ENCODE results near the gene GDPD5. TPM values are rescaled to one million over a fixed set of nuclear protein-coding genes. Genes with fewer than 3 reads are reported as not detected.

The GDPD5 gene
- polyA plus RNA-seq, 2 of the 4 experiments (the other 2 are of a cell fraction) = 3.9 to 5.9 TPM

DNA sequence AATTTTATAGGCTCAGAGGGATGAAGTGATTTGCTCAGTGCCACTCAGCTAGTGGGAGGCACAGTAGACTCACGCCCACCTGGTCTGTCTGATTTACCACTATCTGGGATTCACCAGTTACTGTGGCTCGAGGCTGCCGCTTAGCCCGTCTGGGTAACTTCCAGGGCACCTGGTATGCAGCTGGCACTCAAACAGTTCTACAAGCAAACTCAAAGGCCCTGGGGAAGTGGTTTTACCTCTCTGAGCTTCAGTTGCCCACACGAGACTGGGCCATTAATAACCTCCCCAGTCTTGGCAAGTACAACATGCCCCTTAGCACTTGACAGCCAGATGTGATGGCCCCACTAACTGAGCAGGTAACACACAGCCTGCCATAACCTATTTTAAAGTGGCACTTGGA is 2.6 kb downstream of the GDPD5 start:
- DNase-seq (ENCODE audit: low read depth in 1 of 2, low spot score in 1 of 2) (no peak), FAIRE-seq (no peak), ATAC-seq (no peak)
- POLR2A ChIA-PET = no interaction called here
- 83% methylated on average over 5 of the region's 5 CpGs for WGBS (ENCODE audit: missing lambda C conversion rate)
- TF ChIP-seq CEBPB (IDR thresholded peaks at IDR 0.05) = no peak
- TF ChIP-seq MYC (IDR thresholded peaks at IDR 0.05; ENCODE audit: borderline replicate concordance, low read length) = no peak
- TF ChIP-seq HEYL (CRISPR knock-in tag; IDR thresholded peaks at IDR 0.05) = no peak
- no peak for TF ChIP-seq RFX5 (IDR thresholded peaks at IDR 0.05)
- Histone ChIP-seq H3K27ac (no peak overlapping the region), H3K4me1 (peaks cover 16% of the 10 kb centered on the region), H3K4me2 (no peak overlapping the region), H3K4me3 (no peak overlapping the region), H3K9me3 (no peaks in the 10 kb centered on the region)
- CTCF ChIA-PET = interaction anchor here (0.9 to 17.4 kb wide), 13 partner anchors 8 to 134 kb away, joined by 3 to 432 read pairs (median 4); no protein-coding TSS in a partner anchor

DNA sequence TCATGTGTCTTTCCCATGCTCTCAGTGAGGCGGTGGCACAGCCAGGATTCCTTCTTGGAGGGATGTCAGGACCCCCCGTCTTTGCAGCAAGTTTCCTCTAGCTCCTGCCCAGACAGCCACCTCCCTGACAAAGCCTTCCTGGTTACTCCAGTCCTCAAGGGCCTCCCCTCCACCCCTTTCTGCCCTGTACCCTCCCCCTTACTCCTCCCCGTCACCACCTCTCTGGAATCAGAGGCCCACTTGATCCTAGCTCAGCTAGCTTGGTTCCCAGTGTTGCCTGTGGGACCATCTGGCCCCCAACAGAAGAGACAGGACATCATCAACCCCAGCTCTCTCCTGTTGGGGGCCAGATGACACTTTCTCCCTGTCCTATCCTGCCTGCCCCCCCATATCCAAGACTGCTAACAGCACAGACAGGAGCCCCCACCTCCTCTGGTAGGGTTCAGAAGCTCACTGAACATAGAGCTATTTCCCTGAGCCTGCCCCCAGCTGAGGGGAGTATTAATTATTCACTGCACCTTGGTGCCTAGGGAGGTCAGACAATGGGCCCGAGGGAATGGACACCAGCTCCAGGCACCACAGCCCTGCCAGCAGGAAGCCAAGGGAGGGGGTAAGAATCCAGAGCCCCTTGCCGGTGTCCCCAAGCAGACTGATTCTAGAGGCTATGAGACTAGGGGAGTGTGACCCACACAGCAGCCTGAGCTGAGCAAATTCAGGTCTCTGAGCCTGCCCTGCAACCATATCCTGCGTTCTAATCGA is 3.3 kb downstream of the GDPD5 start:
- ChIA-PET CTCF (interaction anchor here (0.5 to 17.4 kb wide), 15 partner anchors 9 to 1970 kb away, joined by 3 to 432 read pairs (median 4); no protein-coding TSS in a partner anchor), POLR2A (no interaction called here)
- no peak for FAIRE-seq

More for the DNA sequence above, 3.3 kb downstream of the GDPD5 start:
- no peak overlapping the region for H3K4me3 ChIP-seq
- H3K9me3 ChIP-seq = no peaks in the 10 kb centered on the region
- H3K4me1 ChIP-seq = peaks cover 16% of the 10 kb centered on the region
- DNase-seq (ENCODE audit: low read depth in 1 of 2, low spot score in 1 of 2) (no peak), ATAC-seq (no peak)
- no peak overlapping the region for H3K4me2 ChIP-seq
- H3K27ac ChIP-seq = no peak overlapping the region
- TF ChIP-seq POLR2AphosphoS2 (conservative IDR thresholded peaks at IDR 0.05; ENCODE audit: low read length) = no peak
- TF ChIP-seq ESRRA (IDR thresholded peaks at IDR 0.05; ENCODE audit: borderline replicate concordance, low read length) = no peak
- TF ChIP-seq MYC (IDR thresholded peaks at IDR 0.05; ENCODE audit: borderline replicate concordance, low read length) = no peak
- TF ChIP-seq KDM5A (IDR thresholded peaks at IDR 0.05) = no peak
- TF ChIP-seq POLR2A (IDR thresholded peaks at IDR 0.05; ENCODE audit: low read length) = no peak
- TF ChIP-seq ZSCAN20 (CRISPR knock-in tag; IDR thresholded peaks at IDR 0.05) = no peak
- no peak for TF ChIP-seq EHMT2 (IDR thresholded peaks at IDR 0.05; ENCODE audit: low read depth)
- TF ChIP-seq, protein P1, sequence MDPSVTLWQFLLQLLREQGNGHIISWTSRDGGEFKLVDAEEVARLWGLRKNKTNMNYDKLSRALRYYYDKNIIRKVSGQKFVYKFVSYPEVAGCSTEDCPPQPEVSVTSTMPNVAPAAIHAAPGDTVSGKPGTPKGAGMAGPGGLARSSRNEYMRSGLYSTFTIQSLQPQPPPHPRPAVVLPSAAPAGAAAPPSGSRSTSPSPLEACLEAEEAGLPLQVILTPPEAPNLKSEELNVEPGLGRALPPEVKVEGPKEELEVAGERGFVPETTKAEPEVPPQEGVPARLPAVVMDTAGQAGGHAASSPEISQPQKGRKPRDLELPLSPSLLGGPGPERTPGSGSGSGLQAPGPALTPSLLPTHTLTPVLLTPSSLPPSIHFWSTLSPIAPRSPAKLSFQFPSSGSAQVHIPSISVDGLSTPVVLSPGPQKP (IDR thresholded peaks at IDR 0.05; ENCODE audit: low read depth, low read length) = no peak
- TF ChIP-seq TP53 (CRISPR knock-in tag; IDR thresholded peaks at IDR 0.05) = no peak
- TF ChIP-seq MAZ (IDR thresholded peaks at IDR 0.05; ENCODE audit: borderline replicate concordance, low read depth, low read length) = no peak
- TF ChIP-seq, protein P2, sequence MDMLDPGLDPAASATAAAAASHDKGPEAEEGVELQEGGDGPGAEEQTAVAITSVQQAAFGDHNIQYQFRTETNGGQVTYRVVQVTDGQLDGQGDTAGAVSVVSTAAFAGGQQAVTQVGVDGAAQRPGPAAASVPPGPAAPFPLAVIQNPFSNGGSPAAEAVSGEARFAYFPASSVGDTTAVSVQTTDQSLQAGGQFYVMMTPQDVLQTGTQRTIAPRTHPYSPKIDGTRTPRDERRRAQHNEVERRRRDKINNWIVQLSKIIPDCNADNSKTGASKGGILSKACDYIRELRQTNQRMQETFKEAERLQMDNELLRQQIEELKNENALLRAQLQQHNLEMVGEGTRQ (IDR thresholded peaks at IDR 0.05) = no peak
- TF ChIP-seq CHD2 (IDR thresholded peaks at IDR 0.05; ENCODE audit: low read length, partially characterized antibody) = no peak
- no peak for TF ChIP-seq FOSL2 (IDR thresholded peaks at IDR 0.05)
- no peak for TF ChIP-seq FOSL2 (CRISPR knock-in tag; IDR thresholded peaks at IDR 0.05)
- TF ChIP-seq FOXS1 (CRISPR knock-in tag; IDR thresholded peaks at IDR 0.05) = no peak
- no peak for TF ChIP-seq HOXA7 (CRISPR knock-in tag; IDR thresholded peaks at IDR 0.05)
- TF ChIP-seq, protein P3, sequence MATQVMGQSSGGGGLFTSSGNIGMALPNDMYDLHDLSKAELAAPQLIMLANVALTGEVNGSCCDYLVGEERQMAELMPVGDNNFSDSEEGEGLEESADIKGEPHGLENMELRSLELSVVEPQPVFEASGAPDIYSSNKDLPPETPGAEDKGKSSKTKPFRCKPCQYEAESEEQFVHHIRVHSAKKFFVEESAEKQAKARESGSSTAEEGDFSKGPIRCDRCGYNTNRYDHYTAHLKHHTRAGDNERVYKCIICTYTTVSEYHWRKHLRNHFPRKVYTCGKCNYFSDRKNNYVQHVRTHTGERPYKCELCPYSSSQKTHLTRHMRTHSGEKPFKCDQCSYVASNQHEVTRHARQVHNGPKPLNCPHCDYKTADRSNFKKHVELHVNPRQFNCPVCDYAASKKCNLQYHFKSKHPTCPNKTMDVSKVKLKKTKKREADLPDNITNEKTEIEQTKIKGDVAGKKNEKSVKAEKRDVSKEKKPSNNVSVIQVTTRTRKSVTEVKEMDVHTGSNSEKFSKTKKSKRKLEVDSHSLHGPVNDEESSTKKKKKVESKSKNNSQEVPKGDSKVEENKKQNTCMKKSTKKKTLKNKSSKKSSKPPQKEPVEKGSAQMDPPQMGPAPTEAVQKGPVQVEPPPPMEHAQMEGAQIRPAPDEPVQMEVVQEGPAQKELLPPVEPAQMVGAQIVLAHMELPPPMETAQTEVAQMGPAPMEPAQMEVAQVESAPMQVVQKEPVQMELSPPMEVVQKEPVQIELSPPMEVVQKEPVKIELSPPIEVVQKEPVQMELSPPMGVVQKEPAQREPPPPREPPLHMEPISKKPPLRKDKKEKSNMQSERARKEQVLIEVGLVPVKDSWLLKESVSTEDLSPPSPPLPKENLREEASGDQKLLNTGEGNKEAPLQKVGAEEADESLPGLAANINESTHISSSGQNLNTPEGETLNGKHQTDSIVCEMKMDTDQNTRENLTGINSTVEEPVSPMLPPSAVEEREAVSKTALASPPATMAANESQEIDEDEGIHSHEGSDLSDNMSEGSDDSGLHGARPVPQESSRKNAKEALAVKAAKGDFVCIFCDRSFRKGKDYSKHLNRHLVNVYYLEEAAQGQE (IDR thresholded peaks at IDR 0.05) = no peak
- TF ChIP-seq CHD4 (IDR thresholded peaks at IDR 0.05; ENCODE audit: borderline replicate concordance) = no peak
- TF ChIP-seq RARB (CRISPR knock-in tag; IDR thresholded peaks at IDR 0.05) = no peak
- no peak for TF ChIP-seq SREBF2 (IDR thresholded peaks at IDR 0.05)
- no peak for TF ChIP-seq ZC3H11A (IDR thresholded peaks at IDR 0.05)
- WGBS (ENCODE audit: missing lambda C conversion rate) = 90% methylated on average over 7 of the region's 7 CpGs
